AML-193 (cell line): Measurements from ENCODE around the gene NUP42.
"Not testable (repeated sequence)": the region's sequence is repeated elsewhere in the genome, so short reads cannot be mapped to it uniquely, and the experiment has no call there.

Source experiments
- DNase-seq, 2 experiments: peaks; one replicate each; lab custom pipeline; 2025; lab: John Stamatoyannopoulos, UW

Gene NUP42

DNA sequence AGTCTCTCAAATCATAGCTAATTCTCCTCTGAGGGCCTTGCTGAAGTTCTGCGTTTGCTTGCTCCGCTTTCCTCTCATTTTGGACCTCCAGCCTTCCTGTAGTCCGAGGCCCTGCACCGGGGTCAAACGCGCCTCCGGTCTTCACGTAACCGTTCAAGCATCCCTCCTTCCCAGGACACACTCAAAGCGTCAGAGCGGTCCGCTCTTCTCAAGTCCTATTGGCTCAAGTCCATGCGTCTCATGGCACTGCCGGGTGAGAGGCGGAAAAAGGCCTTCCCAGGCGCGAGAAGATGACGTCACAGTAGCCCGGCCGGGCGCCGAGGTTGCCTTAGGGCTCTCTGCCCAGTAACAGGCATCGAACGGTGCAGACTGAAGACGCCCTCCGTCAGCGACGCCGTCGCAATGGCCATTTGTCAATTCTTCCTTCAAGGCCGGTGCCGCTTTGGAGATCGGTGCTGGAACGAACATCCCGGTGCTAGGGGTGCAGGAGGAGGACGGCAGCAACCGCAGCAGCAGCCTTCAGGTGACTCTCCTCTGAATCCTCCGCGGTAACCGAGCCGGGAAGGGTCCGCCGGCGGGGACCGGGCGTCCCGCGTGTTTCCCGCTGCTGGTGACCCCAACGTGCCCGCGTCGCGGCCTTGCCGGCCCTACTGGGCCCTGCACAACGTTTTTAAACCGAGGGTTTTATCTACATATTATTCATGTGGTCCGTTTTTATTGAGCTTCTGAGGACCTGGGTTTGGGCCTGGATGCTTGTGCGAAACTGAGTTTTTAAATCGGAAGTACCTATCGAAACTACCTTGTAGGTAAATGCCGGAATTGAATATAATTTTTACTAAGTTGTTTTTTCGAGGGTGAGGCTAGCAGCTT is at the start of gene NUP42:
Gene NUP42 (plus strand): TSS at position 365 of the 870 bp plus-strand sequence. CDS start 38 bp downstream, at position 403.
- peak; percentile 96 to 97 for DNase-seq

DNA sequence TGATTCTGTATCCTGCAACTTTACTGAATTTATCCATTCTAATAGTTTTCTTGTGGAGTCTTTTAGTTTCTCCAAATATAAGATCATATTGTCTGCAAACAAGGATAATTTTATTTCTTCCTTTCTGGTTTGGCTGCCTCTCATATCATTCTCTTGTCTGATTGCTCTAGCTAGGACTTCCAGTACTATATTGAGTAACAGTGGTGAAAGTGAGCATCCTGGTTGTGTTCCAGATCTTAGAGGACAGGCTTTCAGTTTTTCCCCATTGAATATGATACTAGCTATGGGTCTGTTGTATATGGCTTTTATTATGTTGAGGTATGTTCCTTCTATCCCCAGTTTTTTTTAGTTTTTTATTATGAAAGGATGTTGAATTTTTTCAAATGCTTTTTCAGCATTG is 48.1 kb upstream of the NUP42 start:
- no peak for DNase-seq

GRCh38 chr7:23135755-23136154 is 46.1 kb upstream of the NUP42 start:
- no peak for DNase-seq

- DNase-seq: no peak
Observed at GRCh38 chr7:23136216-23136615, 45.6 kb upstream of the NUP42 start.

GRCh38 chr7:23157679-23158078 is 24.2 kb upstream of the NUP42 start:
- no peak for DNase-seq

GRCh38 chr7:23158546-23158945 is 23.3 kb upstream of the NUP42 start:
- DNase-seq: no peak

DNA sequence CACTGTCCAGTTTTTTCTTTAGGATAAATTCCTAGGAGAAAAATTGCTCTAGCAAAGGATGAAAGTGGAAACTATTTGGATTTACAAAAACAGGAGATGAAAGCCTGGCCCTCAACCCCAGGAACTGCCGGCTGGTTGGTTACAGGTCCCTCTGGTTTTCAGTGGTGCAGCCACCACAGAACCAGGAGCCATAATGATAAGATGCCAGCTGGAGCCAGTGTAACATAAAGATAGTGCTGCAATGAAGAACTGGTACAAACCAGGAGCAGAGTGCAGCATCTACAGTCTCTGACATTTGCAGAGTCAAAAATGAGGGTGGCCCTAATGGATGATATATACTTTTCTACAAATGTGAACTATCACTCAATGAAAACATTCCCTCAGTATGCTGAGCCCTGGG is 20.4 kb upstream of the NUP42 start:
- no peak for DNase-seq

DNA sequence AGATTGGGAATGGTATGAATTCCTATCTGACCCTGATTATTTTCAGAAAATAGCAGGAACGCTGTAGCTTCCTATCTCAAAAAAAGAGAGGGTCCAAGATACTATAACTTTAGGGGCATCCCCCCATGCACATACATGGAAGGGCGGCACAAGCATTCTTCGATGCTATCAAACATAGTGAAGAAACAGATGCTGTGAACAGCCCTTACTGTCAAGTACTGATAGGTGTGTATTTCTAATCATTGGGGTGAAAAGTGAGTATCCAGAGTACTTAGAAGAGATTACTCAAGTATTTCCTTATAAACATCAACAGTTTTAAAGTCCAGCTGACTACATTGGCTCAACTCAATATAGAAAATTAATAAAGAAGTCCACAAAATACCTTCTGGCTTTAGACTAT is 17.0 kb upstream of the NUP42 start:
- DNase-seq: no peak

DNA sequence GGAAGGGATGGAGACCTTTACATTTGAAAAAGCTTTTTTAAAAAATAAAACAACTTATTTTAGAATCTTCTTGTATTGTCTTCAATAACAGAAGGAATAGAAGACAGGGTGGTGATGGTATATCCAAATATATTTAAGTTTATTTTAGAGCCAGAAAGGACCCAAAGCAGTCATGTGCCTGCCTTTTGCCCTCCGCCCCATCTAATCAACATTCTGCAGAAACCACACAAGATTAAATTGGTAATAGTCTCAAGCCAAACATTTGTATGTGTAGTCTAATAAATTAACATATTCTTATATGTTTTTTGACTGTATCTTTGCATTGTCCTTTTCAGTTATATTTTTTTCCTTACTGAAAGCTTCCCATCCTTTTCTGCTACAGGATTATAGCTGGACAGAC is 16.5 kb upstream of the NUP42 start:
- no peak for DNase-seq

- DNase-seq: no peak
Observed at GRCh38 chr7:23167691-23168090, 14.2 kb upstream of the NUP42 start.

GRCh38 chr7:23168111-23168885 is 13.6 kb upstream of the NUP42 start:
- DNase-seq: no peak

DNA sequence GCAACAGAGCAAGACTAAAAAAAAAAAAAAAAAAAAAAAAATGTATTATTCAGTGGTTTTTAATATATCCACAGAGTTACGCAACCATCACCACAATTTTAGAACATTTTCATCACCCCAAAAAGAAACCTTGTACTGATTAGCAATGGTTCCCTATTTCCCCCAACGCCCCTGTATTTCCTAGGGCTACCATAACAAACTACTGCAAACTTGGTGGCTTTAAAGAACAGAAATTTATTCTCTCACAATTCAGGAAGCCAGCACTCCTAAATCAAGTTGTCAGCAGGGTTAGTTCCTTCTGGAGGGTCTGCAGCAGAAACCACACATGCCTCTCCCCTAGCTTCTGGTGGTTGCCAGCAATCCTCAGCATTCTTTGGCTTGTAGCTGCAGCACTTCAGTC is 5.9 kb upstream of the NUP42 start:
- peak; percentile 62 to 71 for DNase-seq

GRCh38 chr7:23183279-23184012 is 1.6 kb downstream of the NUP42 start:
- peak; percentile 32 to 48 for DNase-seq

DNA sequence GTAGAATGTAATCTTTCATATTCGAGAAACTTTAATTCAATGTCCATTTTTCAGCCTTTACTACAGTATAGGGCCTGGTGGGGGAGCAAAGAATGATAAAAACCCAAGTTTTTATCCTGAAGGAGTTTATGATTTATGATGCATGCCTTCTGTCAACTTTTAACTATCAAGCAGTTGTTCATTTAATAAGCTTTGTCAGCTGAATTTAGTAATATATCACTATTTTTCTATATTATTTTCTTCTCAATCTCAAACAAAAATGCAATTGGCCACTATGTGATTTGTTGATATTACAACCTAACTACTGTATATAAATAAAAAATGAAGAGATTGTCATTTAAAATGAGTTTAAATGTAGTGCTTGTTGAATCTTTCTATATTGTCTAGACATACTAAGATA is 2.4 kb downstream of the NUP42 start:
- DNase-seq: no peak

GRCh38 chr7:23184709-23185359 is 3.0 kb downstream of the NUP42 start:
- DNase-seq: peak; percentile 7 to 46

GRCh38 chr7:23185980-23186379 is 4.1 kb downstream of the NUP42 start:
- DNase-seq: no peak

GRCh38 chr7:23191022-23191421 is 9.2 kb downstream of the NUP42 start:
- DNase-seq: no peak

- DNase-seq: not testable (repeated sequence)
Observed at GRCh38 chr7:23193650-23194227, 11.9 kb downstream of the NUP42 start.

DNA sequence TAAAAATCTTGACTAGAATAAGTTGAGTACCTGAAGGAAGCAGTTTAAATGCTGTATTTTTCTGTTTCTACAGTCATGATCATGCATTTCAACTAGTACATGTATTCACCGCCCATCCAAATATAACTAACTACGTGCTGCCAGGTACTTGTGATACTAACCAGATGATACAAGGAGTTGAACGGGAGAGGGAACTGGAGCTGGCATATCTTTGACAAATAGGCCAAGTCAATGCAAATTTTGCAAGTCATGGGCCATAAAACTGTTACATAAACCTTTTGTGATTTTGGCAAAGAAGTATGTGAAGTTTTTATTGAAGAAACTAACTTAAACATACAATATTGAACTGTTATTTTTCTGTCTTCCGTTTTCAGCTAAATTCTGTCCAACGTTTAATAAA is 14.5 kb downstream of the NUP42 start:
- no peak for DNase-seq

- DNase-seq: not testable (repeated sequence)
Observed at GRCh38 chr7:23197745-23198144, 15.9 kb downstream of the NUP42 start.

GRCh38 chr7:23200331-23200730 is 18.5 kb downstream of the NUP42 start:
- no peak for DNase-seq

- no peak for DNase-seq
Observed at GRCh38 chr7:23204241-23204640, 22.4 kb downstream of the NUP42 start.
